Measurements from ENCODE around the gene PHKG1.
"Not testable (repeated sequence)": the region's sequence is repeated elsewhere in the genome, so short reads cannot be mapped to it uniquely, and the experiment has no call there.

PHKG1 gene

GRCh38 chr7:56053379-56053778, 39.4 kb downstream of the PHKG1 start:
- Histone ChIP-seq H3K9me3 (ENCODE audit: severe bottlenecking) (no peaks in the 10 kb centered on the region), H3K27me3 (ENCODE audit: insufficient read depth, low read depth, severe bottlenecking) (no peaks in the 10 kb centered on the region), H3K4me3 (ENCODE audit: low read depth, low read length) (no peak overlapping the region), H3K36me3 (peaks cover 60% of the 10 kb centered on the region), H3K27ac (peak overlapping the region; percentile 25)
- TF ChIP-seq, protein P1, sequence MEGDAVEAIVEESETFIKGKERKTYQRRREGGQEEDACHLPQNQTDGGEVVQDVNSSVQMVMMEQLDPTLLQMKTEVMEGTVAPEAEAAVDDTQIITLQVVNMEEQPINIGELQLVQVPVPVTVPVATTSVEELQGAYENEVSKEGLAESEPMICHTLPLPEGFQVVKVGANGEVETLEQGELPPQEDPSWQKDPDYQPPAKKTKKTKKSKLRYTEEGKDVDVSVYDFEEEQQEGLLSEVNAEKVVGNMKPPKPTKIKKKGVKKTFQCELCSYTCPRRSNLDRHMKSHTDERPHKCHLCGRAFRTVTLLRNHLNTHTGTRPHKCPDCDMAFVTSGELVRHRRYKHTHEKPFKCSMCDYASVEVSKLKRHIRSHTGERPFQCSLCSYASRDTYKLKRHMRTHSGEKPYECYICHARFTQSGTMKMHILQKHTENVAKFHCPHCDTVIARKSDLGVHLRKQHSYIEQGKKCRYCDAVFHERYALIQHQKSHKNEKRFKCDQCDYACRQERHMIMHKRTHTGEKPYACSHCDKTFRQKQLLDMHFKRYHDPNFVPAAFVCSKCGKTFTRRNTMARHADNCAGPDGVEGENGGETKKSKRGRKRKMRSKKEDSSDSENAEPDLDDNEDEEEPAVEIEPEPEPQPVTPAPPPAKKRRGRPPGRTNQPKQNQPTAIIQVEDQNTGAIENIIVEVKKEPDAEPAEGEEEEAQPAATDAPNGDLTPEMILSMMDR (IDR thresholded peaks at IDR 0.05; ENCODE audit: low read depth, low read length), result no peak
- no peak for DNase-seq

GRCh38 chr7:56051339-56052191, 41.2 kb downstream of the PHKG1 start, which contains the start of the genes CCT6A and PSPH:
Gene CCT6A, plus strand, starts transcription at chr7:56051765. Its CDS starts 84 bp downstream, at chr7:56051849.
Gene PSPH, minus strand, starts transcription at chr7:56051444. Its CDS starts 30,232 bp downstream, at chr7:56021212.
- peak; percentile 98 for DNase-seq
- Histone ChIP-seq H3K36me3 (peaks cover 45% of the 10 kb centered on the region), H3K4me3 (ENCODE audit: low read depth, low read length) (peak within 1 kb of the TSS; percentile 99), H3K9me3 (ENCODE audit: severe bottlenecking) (no peaks in the 10 kb centered on the region), H3K27ac (peak within 1 kb of the TSS; percentile 94), H3K27me3 (ENCODE audit: insufficient read depth, low read depth, severe bottlenecking) (no peaks in the 10 kb centered on the region)
- TF ChIP-seq, protein P1 (IDR thresholded peaks at IDR 0.05; ENCODE audit: low read depth, low read length), result no peak

- no peak for DNase-seq
- no peaks in the 10 kb centered on the region for H3K27me3 ChIP-seq (ENCODE audit: insufficient read depth, low read depth, severe bottlenecking)
- TF ChIP-seq, protein P1 (IDR thresholded peaks at IDR 0.05; ENCODE audit: low read depth, low read length), result no peak
- H3K4me3 ChIP-seq (ENCODE audit: low read depth, low read length), result peak overlapping the region; percentile 99
- no peaks in the 10 kb centered on the region for H3K9me3 ChIP-seq (ENCODE audit: severe bottlenecking)
- peaks cover 39% of the 10 kb centered on the region for H3K36me3 ChIP-seq
- H3K27ac ChIP-seq, result peak overlapping the region; percentile 94
Observed at GRCh38 chr7:56051053-56051338, 41.8 kb downstream of the PHKG1 start.

DNA sequence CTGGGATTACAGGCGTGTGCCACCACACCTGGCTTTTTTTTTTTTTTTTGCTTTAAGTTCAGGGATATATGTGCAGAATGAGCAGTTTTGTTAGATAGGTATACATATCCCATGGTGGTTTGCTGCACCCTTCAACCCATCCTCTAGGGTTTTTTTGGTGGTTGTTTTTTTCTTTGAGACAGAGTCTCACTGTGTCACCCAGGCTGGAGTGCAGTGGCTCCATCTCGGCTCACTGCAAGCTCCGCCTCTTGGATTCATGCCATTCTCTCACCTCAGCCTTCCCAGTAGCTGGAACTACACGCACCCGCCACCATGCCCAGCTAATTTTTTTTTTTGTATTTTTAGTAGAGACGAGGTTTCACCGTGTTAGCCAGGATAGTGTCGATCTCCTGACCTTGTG, 44.0 kb downstream of the PHKG1 start:
- not testable (repeated sequence) for DNase-seq

DNA sequence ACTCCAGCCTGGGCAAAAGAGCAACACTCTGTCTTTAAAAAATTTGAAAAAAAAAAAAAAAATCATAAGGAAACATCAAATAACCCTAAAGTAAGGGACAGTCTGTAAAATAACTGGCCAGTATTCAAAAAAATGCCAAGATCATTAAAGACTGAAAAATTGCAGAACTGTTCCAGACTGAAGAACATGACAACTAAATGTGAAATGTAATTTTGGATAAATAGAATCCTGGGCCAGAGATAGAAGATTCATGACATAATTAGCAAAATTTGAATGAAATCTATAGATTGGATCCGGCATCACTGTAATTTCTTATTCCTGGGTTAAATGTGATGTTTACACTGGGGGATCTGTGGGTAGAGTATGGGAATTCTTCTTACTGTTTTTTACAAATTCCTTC, 44.5 kb downstream of the PHKG1 start:
- TF ChIP-seq, protein P1 (IDR thresholded peaks at IDR 0.05; ENCODE audit: low read depth, low read length), result no peak
- H3K9me3 ChIP-seq (ENCODE audit: severe bottlenecking), result no peaks in the 10 kb centered on the region
- DNase-seq, result no peak
- H3K36me3 ChIP-seq, result peaks cover 12% of the 10 kb centered on the region
- no peak overlapping the region for H3K4me3 ChIP-seq (ENCODE audit: low read depth, low read length)
- H3K27me3 ChIP-seq (ENCODE audit: insufficient read depth, low read depth, severe bottlenecking), result no peaks in the 10 kb centered on the region
- H3K27ac ChIP-seq, result no peak overlapping the region

More for the DNA sequence above, 44.0 kb downstream of the PHKG1 start:
- peak overlapping the region; percentile 48; the same call in 1 of the 2 replicates for H3K27ac ChIP-seq
- H3K9me3 ChIP-seq (ENCODE audit: severe bottlenecking); H3K4me3 ChIP-seq (ENCODE audit: low read depth, low read length); H3K27me3 ChIP-seq (ENCODE audit: insufficient read depth, low read depth, severe bottlenecking): not testable (repeated sequence)
- peaks cover 17% of the 10 kb centered on the region for H3K36me3 ChIP-seq

DNA sequence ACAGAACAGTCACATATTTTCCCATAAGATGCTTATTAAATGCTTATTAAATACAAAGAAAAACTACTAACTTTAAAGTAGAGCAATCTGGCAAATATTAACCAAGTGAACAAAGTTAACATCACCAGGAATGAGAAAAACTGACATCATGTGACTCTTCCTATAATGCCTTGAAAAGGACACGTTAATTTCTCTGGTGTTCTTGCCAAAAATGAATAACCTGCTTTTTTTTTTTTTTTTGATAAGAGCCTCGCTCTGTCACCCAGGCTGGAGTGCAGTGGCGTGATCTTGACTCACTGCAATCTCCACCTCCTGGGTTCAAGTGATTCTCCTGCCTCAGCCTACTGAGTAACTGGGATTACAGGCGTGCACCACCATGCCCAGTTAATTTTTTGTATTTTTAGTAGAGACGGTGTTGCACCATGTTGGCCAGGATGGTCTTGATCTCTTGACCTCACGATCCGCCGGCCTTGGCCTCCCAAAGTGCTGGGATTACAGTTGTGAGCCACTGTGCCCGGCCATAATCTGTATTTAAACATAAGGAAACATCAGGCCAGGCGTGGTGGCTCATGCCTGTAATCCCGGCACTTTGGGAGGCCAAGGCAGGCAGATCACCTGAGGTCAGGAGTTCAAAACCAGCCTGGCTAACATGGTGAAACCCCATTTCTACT, 45.2 kb downstream of the PHKG1 start:
- not testable (repeated sequence) for H3K36me3 ChIP-seq; H3K27ac ChIP-seq; H3K9me3 ChIP-seq (ENCODE audit: severe bottlenecking); DNase-seq; H3K4me3 ChIP-seq (ENCODE audit: low read depth, low read length); H3K27me3 ChIP-seq (ENCODE audit: insufficient read depth, low read depth, severe bottlenecking)

Measured in WERI-Rb-1 (cell line).